ENCODE measurements around the gene GALNTL6.

GALNTL6 gene

DNA sequence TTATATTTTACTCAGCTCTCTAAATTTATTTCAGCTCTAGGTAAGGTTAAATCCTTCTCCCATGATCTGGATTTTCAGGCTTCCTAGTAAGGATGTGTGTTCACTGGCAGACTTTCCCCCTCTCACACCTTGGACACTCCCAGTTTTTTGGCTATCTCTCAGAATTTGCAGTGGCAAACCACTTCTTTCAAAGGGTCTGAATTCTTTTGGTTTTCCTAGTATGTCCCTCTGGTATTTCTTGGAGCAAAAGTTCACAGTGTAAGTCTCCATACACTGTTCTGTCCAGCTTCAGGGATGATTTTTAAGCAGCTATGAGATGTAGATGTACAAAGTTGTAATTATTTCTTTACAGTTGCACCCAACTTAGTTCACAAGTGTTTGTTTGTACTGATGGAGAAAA is 701.6 kb downstream of the GALNTL6 start:
- no peaks in the 10 kb centered on the region for H3K36me3 ChIP-seq (ENCODE audit: control insufficient read depth, insufficient read depth, low read length)
- H3K9me3 ChIP-seq (ENCODE audit: control insufficient read depth, insufficient read depth, low read length) = no peaks in the 10 kb centered on the region
- H3K9ac ChIP-seq (ENCODE audit: low read depth, low read length) = no peak overlapping the region
- no peaks in the 10 kb centered on the region for H3K4me1 ChIP-seq (ENCODE audit: control insufficient read depth, insufficient read depth, low read length)
- no peaks in the 10 kb centered on the region for H3K27me3 ChIP-seq (ENCODE audit: control insufficient read depth, insufficient read depth, low read length)
- H3K4me3 ChIP-seq (ENCODE audit: low read depth, low read length) = no peak overlapping the region

- Histone ChIP-seq H3K36me3 (ENCODE audit: control insufficient read depth, insufficient read depth, low read length) (no peaks in the 10 kb centered on the region), H3K4me3 (ENCODE audit: low read depth, low read length) (no peak overlapping the region), H3K9ac (ENCODE audit: low read depth, low read length) (no peak overlapping the region), H3K4me1 (ENCODE audit: control insufficient read depth, insufficient read depth, low read length) (no peaks in the 10 kb centered on the region), H3K9me3 (ENCODE audit: control insufficient read depth, insufficient read depth, low read length) (no peaks in the 10 kb centered on the region), H3K27me3 (ENCODE audit: control insufficient read depth, insufficient read depth, low read length) (no peaks in the 10 kb centered on the region)
Observed at GRCh38 chr4:172515266-172515879, 702.2 kb downstream of the GALNTL6 start.

DNA sequence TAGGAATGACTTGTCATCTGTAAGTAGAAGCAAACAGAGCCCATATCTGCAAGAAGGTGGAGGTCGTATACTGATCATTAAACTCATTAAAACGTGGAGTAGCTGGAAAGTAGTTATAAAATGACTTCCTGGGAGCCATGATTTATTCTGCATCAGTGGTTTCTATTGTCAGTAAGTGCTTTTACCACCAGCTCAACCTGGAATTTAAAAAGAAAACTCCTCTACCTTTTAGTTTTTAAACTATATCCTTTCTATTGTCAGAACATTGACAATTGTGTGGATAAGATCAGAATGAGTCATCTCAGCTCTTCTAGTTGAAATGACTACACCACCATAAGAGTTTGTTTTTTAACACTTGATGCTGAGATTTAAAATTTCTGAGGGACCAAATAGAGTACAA is 704.2 kb downstream of the GALNTL6 start:
- H3K36me3 ChIP-seq (ENCODE audit: control insufficient read depth, insufficient read depth, low read length) = no peaks in the 10 kb centered on the region

DNA sequence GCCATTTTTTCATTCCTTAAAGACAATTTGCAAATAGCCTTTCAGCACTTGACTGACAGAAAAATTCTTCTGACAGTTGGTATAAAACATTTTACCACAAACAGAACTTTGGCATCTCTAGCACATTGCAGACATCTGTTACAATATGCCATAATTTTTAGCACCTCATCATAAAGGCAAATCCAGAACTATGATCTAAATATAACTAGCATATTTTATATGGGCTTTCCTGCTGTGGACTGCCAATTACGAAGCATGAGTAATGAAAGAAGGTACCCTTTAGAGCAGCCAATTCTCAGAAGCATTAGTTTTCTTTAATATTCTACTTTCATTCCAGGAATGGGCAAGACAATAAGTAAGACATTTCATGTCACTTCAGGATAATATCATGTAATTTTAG is 708.0 kb downstream of the GALNTL6 start:
- no peak overlapping the region for H3K4me3 ChIP-seq (ENCODE audit: low read depth, low read length)

More for the DNA sequence above, 704.2 kb downstream of the GALNTL6 start:
- no peak overlapping the region for H3K4me3 ChIP-seq (ENCODE audit: low read depth, low read length)
- no peaks in the 10 kb centered on the region for H3K4me1 ChIP-seq (ENCODE audit: control insufficient read depth, insufficient read depth, low read length)
- no peak overlapping the region for H3K9ac ChIP-seq (ENCODE audit: low read depth, low read length)
- no peaks in the 10 kb centered on the region for H3K27me3 ChIP-seq (ENCODE audit: control insufficient read depth, insufficient read depth, low read length)
- H3K9me3 ChIP-seq (ENCODE audit: control insufficient read depth, insufficient read depth, low read length) = no peaks in the 10 kb centered on the region

GRCh38 chr4:172521680-172522079 is 708.5 kb downstream of the GALNTL6 start:
- Histone ChIP-seq H3K36me3 (ENCODE audit: control insufficient read depth, insufficient read depth, low read length) (no peaks in the 10 kb centered on the region), H3K4me1 (ENCODE audit: control insufficient read depth, insufficient read depth, low read length) (no peaks in the 10 kb centered on the region), H3K4me3 (ENCODE audit: low read depth, low read length) (no peak overlapping the region), H3K27me3 (ENCODE audit: control insufficient read depth, insufficient read depth, low read length) (no peaks in the 10 kb centered on the region), H3K9ac (ENCODE audit: low read depth, low read length) (no peak overlapping the region), H3K9me3 (ENCODE audit: control insufficient read depth, insufficient read depth, low read length) (no peaks in the 10 kb centered on the region)

More for the DNA sequence above, 708.0 kb downstream of the GALNTL6 start:
- H3K27me3 ChIP-seq (ENCODE audit: control insufficient read depth, insufficient read depth, low read length) = no peaks in the 10 kb centered on the region
- no peaks in the 10 kb centered on the region for H3K9me3 ChIP-seq (ENCODE audit: control insufficient read depth, insufficient read depth, low read length)
- H3K9ac ChIP-seq (ENCODE audit: low read depth, low read length) = no peak overlapping the region
- no peaks in the 10 kb centered on the region for H3K4me1 ChIP-seq (ENCODE audit: control insufficient read depth, insufficient read depth, low read length)
- H3K36me3 ChIP-seq (ENCODE audit: control insufficient read depth, insufficient read depth, low read length) = no peaks in the 10 kb centered on the region

- Histone ChIP-seq H3K36me3 (ENCODE audit: control insufficient read depth, insufficient read depth, low read length) (no peaks in the 10 kb centered on the region), H3K4me3 (ENCODE audit: low read depth, low read length) (no peak overlapping the region)
Observed at GRCh38 chr4:172543249-172543648, 730.0 kb downstream of the GALNTL6 start.

GRCh38 chr4:172546782-172547181 is 733.6 kb downstream of the GALNTL6 start:
- H3K4me1 ChIP-seq (ENCODE audit: control insufficient read depth, insufficient read depth, low read length) = peaks cover 21% of the 10 kb centered on the region
- H3K36me3 ChIP-seq (ENCODE audit: control insufficient read depth, insufficient read depth, low read length) = no peaks in the 10 kb centered on the region
- H3K9ac ChIP-seq (ENCODE audit: low read depth, low read length) = no peak overlapping the region
- no peaks in the 10 kb centered on the region for H3K9me3 ChIP-seq (ENCODE audit: control insufficient read depth, insufficient read depth, low read length)
- H3K27me3 ChIP-seq (ENCODE audit: control insufficient read depth, insufficient read depth, low read length) = no peaks in the 10 kb centered on the region
- H3K4me3 ChIP-seq (ENCODE audit: low read depth, low read length) = no peak overlapping the region

More at GRCh38 chr4:172543249-172543648, 730.0 kb downstream of the GALNTL6 start:
- Histone ChIP-seq H3K4me1 (ENCODE audit: control insufficient read depth, insufficient read depth, low read length) (peaks cover 14% of the 10 kb centered on the region), H3K9ac (ENCODE audit: low read depth, low read length) (no peak overlapping the region), H3K9me3 (ENCODE audit: control insufficient read depth, insufficient read depth, low read length) (no peaks in the 10 kb centered on the region), H3K27me3 (ENCODE audit: control insufficient read depth, insufficient read depth, low read length) (no peaks in the 10 kb centered on the region)

DNA sequence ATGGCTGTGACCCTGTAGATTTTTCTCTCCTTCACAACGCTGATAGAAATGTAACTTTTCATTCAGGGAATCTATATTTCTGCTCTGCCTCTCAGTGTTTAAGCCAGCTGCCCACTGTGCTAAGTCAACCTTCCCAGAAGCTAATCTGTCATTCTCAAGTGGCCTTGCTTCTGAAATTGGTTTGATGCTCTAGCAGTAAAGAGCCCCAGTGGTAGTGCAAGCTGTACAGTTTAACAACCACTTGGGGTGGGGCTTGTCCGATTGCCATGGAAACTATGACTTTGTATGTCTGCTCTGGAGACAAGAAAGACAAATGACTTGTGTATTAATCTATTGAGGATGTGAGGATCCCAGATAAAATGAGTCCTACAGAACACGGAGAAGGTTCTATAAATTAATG is 734.5 kb downstream of the GALNTL6 start:
- Histone ChIP-seq H3K4me3 (ENCODE audit: low read depth, low read length) (no peak overlapping the region), H3K4me1 (ENCODE audit: control insufficient read depth, insufficient read depth, low read length) (peaks cover 21% of the 10 kb centered on the region), H3K36me3 (ENCODE audit: control insufficient read depth, insufficient read depth, low read length) (no peaks in the 10 kb centered on the region)

DNA sequence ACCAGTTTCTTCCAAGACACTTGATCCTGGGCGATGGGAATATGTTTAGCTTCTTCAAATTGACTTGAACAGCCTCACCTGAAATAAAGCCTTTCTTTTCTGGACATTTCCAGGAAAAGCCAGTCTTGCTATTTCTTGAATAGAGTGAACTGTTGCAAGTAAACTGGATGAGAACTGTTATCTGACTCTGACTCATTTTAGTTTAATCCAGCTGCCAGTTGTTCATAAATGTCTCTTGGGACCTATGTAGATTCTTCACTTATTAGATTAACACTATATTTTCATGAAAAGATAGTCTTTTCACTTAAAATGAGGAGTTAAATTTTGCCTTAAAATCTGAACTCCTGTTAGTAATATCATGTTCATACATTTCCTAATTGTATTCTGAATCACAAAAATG is 740.0 kb downstream of the GALNTL6 start:
- Histone ChIP-seq H3K36me3 (ENCODE audit: control insufficient read depth, insufficient read depth, low read length) (no peaks in the 10 kb centered on the region), H3K27me3 (ENCODE audit: control insufficient read depth, insufficient read depth, low read length) (no peaks in the 10 kb centered on the region), H3K4me1 (ENCODE audit: control insufficient read depth, insufficient read depth, low read length) (peaks cover 13% of the 10 kb centered on the region), H3K9ac (ENCODE audit: low read depth, low read length) (no peak overlapping the region), H3K9me3 (ENCODE audit: control insufficient read depth, insufficient read depth, low read length) (no peaks in the 10 kb centered on the region), H3K4me3 (ENCODE audit: low read depth, low read length) (no peak overlapping the region)

More for the DNA sequence above, 734.5 kb downstream of the GALNTL6 start:
- H3K9ac ChIP-seq (ENCODE audit: low read depth, low read length) = no peak overlapping the region
- H3K27me3 ChIP-seq (ENCODE audit: control insufficient read depth, insufficient read depth, low read length) = no peaks in the 10 kb centered on the region
- H3K9me3 ChIP-seq (ENCODE audit: control insufficient read depth, insufficient read depth, low read length) = no peaks in the 10 kb centered on the region

DNA sequence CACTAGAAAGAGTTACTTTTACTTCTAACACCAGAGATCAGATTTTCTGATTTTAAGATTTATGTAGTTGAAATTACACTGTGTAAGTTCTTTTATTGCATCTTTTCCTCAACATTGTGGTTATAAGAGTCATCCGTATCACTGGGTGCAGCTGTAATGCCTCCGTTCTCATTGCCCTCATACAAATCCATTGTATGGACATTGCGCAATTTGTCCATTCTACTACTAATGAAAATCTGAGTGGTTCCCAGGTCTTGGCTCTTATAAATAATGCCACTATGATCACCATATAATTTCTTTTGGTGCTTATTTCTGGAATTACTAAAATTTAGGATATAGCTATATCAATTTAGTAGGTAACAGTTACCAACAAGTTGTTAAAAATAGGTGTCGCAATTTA is 741.4 kb downstream of the GALNTL6 start:
- peaks cover 6% of the 10 kb centered on the region for H3K4me1 ChIP-seq (ENCODE audit: control insufficient read depth, insufficient read depth, low read length)
- H3K4me3 ChIP-seq (ENCODE audit: low read depth, low read length) = no peak overlapping the region
- no peak overlapping the region for H3K9ac ChIP-seq (ENCODE audit: low read depth, low read length)
- H3K27me3 ChIP-seq (ENCODE audit: control insufficient read depth, insufficient read depth, low read length) = no peaks in the 10 kb centered on the region
- H3K9me3 ChIP-seq (ENCODE audit: control insufficient read depth, insufficient read depth, low read length) = no peaks in the 10 kb centered on the region
- no peaks in the 10 kb centered on the region for H3K36me3 ChIP-seq (ENCODE audit: control insufficient read depth, insufficient read depth, low read length)

DNA sequence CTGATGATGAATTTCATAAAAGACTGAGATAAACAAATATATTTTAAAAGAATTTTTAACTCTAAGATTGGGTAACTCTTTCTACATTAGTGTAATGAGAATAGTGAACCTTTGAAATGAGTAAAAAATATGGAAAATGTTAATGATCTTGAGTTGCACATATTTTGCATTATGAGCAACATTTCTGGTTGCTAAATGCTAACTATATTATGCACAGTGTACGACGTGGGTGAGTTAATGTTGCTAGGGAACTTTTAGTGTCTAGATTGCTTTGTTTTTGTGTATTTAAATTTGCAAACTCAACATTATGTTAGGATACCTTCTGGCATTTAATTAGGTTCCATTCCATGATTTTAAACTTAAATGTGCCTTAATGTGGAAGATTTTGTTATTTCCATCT is 742.5 kb downstream of the GALNTL6 start:
- Histone ChIP-seq H3K27me3 (ENCODE audit: control insufficient read depth, insufficient read depth, low read length) (no peaks in the 10 kb centered on the region), H3K4me1 (ENCODE audit: control insufficient read depth, insufficient read depth, low read length) (peaks cover 6% of the 10 kb centered on the region), H3K36me3 (ENCODE audit: control insufficient read depth, insufficient read depth, low read length) (no peaks in the 10 kb centered on the region), H3K4me3 (ENCODE audit: low read depth, low read length) (no peak overlapping the region), H3K9me3 (ENCODE audit: control insufficient read depth, insufficient read depth, low read length) (no peaks in the 10 kb centered on the region), H3K9ac (ENCODE audit: low read depth, low read length) (no peak overlapping the region)

DNA sequence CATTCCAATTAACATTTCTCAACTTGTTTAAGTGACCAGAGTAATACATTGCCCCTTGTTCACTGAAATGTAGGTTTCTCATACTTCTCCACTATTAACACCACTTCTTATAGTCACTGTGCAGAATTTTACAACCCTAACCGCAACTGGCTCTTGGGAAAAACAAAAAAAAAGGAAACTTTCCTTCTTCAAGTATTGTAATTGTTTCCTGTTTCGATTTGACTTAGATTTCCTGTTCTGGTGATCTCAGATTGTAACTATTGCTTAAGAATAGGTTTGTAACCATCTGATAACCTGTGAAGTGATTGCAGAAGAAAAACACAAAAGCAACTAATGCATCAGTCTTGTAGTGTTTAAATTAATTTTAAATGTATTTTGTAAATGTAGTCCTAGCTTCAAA is 760.7 kb downstream of the GALNTL6 start:
- Histone ChIP-seq H3K4me1 (ENCODE audit: control insufficient read depth, insufficient read depth, low read length) (no peaks in the 10 kb centered on the region), H3K36me3 (ENCODE audit: control insufficient read depth, insufficient read depth, low read length) (no peaks in the 10 kb centered on the region), H3K27me3 (ENCODE audit: control insufficient read depth, insufficient read depth, low read length) (no peaks in the 10 kb centered on the region), H3K4me3 (ENCODE audit: low read depth, low read length) (no peak overlapping the region), H3K9ac (ENCODE audit: low read depth, low read length) (no peak overlapping the region), H3K9me3 (ENCODE audit: control insufficient read depth, insufficient read depth, low read length) (no peaks in the 10 kb centered on the region)

All from iPS-15b (cell line).